ENCODE data around the gene TMEM120B. TPM values are rescaled to one million over a fixed set of nuclear protein-coding genes. Genes with fewer than 3 reads are reported as not detected.

The TMEM120B gene
- total RNA-seq, 1 donor from 2014 or later, result 12.8 TPM

DNA sequence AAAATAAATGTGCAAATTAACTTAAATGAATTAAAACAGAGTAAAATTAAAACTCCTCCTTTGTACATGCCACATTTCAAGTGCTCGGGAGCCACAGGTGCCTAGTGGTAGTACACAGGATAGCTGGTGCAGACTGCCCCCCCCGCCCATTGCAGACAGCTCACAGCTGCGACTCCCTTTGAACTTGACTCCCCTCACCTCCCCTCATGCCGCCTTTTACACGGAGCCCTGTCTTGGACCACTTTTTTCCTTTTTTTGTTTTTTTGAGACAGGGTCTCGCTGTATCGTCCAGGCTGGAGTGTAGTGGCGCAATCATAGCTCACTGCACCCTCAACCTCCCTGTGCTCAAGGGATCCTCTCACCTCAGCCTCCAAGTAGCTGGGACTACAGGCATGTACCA, 102.7 kb downstream of the TMEM120B start:
- no peak for DNase-seq (ENCODE audit: low read depth)

GRCh38 chr12:121816925-121817647, 104.5 kb downstream of the TMEM120B start:
- no peak for DNase-seq (ENCODE audit: low read depth)

DNA sequence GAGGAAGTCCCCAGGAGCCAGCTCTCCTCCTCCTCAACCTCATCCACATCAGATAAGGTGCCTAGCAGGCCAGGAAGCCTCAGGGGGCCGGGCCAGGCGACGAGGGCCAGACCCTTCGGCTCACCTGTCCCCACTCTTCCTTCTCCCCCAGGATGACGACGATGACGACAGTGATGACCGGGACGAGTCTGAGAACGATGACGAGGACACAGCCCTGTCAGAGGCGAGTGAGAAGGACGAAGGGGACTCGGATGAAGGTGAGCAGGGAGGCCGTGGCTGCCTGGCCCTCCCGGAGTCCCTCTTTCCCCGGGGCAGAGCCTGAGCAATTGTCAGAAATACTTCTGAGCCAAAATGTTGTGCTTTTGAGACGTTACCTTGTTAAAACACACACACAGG, 105.1 kb downstream of the TMEM120B start:
- DNase-seq (ENCODE audit: low read depth), result no peak

GRCh38 chr12:121819212-121819949, 106.8 kb downstream of the TMEM120B start:
- no peak for DNase-seq (ENCODE audit: low read depth)

DNA sequence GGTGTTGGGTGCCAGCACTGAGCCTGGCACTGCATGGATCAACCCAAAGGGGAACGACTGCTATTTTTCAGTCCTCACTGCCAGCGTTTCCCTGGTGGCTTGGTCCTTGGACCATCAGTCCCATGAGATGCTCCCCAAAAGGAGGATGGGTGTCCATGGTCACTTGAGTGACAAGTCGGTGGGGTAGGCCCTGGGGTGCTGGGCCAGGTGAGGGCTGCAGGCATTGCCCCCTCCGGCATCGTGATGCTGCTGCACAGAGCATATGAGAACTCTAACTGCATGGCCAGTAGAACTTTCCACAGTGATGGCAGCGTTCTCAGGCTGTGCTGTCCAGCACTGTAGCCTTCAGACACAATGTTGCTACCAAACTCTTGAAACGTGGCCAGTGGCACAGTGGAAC, 107.5 kb downstream of the TMEM120B start:
- no peak for DNase-seq (ENCODE audit: low read depth)

- no peak for DNase-seq (ENCODE audit: low read depth)
These were observed 110.0 kb downstream of the TMEM120B start for GRCh38 chr12:121822393-121823100.

DNA sequence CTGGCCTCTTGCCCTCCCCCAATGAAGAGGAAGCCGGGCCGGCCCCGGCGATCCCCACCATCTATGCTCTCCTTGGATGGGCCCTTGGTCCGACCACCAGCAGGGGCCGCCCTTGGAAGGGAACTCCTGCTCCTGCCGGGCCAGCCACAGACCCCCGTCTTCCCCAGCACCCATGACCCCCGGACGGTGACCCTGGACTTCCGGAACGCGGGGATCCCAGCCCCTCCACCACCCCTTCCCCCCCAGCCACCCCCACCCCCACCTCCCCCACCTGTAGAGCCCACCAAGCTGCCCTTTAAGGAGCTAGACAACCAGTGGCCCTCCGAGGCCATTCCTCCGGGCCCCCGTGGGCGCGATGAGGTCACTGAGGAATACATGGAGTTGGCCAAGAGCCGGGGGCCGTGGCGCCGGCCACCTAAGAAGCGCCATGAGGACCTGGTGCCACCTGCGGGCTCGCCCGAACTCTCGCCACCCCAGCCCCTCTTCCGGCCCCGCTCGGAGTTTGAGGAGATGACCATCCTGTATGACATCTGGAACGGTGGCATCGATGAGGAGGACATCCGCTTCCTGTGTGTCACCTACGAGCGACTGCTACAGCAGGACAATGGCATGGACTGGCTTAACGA, 110.7 kb downstream of the TMEM120B start:
- DNase-seq (ENCODE audit: low read depth), result no peak

DNA sequence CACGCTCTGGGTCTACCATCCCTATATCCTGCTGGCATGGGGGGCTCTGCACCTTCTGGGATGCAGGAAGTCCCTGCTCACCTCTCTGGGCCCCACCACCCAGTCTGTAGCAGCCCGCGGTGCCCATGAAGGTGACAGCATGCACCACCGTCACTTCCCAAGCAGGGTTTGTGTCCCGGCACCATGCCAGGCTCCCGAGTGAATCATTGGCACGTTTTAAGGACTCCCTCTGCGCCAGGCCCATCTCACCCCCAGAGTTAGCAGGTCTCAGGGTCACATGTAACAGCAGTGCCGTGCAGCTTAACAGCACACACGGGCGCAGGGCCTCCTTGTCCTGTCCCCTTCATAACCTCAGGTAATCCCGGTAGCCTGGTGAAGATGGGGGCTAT, 111.2 kb downstream of the TMEM120B start:
- DNase-seq (ENCODE audit: low read depth), result no peak

- DNase-seq (ENCODE audit: low read depth), result no peak
These were observed 112.5 kb downstream of the TMEM120B start for GRCh38 chr12:121825041-121825523.

GRCh38 chr12:121826318-121827150, 114.0 kb downstream of the TMEM120B start:
- DNase-seq (ENCODE audit: low read depth), result no peak

GRCh38 chr12:121827351-121828099, 115.0 kb downstream of the TMEM120B start:
- no peak for DNase-seq (ENCODE audit: low read depth)

DNA sequence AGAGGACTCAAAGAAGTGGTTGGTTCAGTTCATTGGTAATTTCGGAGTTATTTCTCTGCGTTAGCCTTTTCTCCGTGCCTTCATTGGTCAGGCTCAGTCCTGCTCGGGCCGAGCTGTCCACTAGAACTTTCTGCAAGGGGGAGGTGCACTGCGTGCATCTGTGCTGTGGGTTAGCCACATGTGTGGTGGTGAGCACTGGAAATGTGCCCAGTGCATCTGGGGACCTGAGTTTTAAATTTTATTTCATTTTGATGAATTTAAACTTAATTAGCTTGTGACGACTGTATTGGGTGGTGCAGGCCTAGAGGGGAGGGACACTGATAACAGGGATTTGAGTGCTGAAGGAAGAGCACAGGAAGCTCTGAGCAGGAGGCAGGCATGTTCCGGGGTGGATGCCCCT, 115.8 kb downstream of the TMEM120B start:
- no peak for DNase-seq (ENCODE audit: low read depth)

- no peak for DNase-seq (ENCODE audit: low read depth)
These were observed 116.3 kb downstream of the TMEM120B start for GRCh38 chr12:121828826-121829225.

DNA sequence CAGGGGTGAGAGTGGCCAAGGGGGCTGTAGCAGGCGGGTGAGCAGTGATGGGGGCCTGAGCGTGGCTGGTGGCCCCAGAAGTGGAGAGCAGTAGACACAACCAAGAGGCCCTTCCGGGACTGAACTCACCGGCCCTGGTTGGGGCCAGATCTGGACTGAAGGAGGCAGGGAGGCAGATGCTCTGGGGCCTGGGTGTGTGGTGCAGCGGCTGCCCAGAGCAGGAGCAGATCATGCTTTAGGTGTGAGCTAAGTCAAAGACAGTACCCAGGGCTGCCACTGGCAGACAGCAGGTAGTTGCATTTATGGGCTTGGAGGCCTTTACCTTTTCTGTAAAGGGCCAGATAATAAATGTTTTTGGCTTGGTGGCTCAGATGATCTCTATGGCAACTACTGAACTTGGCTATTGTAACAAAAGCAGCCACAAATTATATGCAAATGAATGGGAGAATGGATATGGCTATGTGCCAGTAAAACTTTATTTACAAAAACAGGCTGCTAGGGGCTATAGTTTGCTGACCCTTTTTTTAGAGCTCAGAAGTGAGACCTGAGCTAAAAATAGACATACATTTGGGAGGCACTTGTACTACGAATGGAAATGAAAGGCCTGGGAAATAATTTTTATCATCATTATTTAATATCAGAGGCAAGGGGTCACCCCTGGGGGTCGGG, 116.8 kb downstream of the TMEM120B start:
- DNase-seq (ENCODE audit: low read depth), result no peak

DNA sequence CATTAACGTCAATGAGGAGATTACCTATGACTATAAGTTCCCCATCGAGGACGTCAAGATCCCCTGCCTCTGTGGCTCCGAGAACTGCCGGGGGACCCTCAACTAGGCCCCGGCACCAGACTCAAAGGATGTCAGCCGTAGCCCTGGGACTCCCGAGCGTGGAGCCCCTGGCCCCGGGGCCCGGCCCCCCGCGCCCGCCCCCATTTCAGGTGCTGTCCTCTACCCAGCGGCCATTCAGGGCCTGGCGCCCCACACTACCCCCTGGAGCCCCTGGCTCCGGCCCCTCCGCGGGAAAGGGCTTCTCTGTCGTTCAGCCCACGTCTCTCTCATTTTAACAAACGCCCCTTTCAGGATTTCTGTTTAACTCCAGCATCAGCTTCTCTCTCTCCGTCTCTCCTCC, 117.6 kb downstream of the TMEM120B start:
- no peak for DNase-seq (ENCODE audit: low read depth)

DNA sequence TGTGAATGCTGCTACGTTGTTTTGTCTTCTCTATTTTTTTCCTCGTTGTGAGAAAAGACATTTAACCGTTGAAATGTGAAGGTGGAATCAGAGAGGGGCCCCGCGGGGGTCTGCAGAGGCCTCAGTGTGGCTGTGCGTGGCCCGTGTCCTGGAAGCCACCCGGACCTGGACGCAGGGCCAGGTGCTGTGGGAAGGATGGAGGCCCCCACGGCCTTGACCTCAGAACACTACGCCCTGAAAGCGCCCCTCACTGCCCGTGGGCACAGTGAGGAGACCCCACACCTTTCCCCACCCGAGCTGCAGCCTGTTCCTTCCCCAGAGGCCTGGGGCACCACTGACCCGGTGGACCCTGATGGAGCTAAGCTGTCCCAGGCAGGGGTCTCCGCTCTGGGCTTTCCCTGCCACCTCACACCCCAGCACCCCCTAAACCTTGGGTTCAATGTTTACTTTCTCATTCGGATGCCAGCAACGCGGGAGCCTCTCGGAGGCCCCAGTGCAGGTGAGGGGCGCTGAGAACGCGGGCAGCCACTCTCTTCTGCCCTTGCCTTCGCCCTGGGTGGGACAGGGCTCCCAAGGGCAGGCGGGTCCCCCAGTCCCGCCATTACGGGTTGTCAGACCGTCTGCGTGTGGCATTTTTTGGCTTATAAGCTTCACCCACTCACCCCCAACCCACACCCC, 118.2 kb downstream of the TMEM120B start:
- DNase-seq (ENCODE audit: low read depth), result no peak
